Mesenchymal stem cell (in vitro differentiated cells and primary cell): ENCODE results near the gene FRMPD4.
A peak's percentile ranks its signal among the peaks of the same experiment; 100 is the strongest.

Source experiments
- DNase-seq: peaks from one replicate; pipeline ENCODE4 v3.0.0-alpha.2; 2013
- H2AFZ ChIP-seq: one replicate; pipeline ENCODE4 v1.6.1; 2013; ENCODE audit warnings: low read depth, mild to moderate bottlenecking, control low read depth, inconsistent platforms, low read length, moderate library complexity
- H2AK5ac ChIP-seq: 2 replicates; pipeline ENCODE4 v1.6.1; 2013; ENCODE audit warnings: low read length, moderate library complexity, mild to moderate bottlenecking, inconsistent platforms; ENCODE audit not compliant: severe bottlenecking
- H2BK120ac ChIP-seq: one replicate; pipeline ENCODE4 v1.6.1; 2013; ENCODE audit warnings: low read depth, mild to moderate bottlenecking, inconsistent platforms, low read length, moderate library complexity
- H2BK12ac ChIP-seq, 2 experiments: one replicate each; pipeline ENCODE4 v1.6.1; 2013; ENCODE audit warnings: inconsistent platforms in 2 of 2, low read length in 2 of 2, mild to moderate bottlenecking in 2 of 2, moderate library complexity in 2 of 2, control low read depth in 1 of 2
- H2BK15ac ChIP-seq: one replicate; pipeline ENCODE4 v1.6.1; 2013; ENCODE audit warnings: mild to moderate bottlenecking, low read depth, inconsistent platforms; ENCODE audit not compliant: poor library complexity, severe bottlenecking
- H2BK5ac ChIP-seq: 2 replicates; pipeline ENCODE4 v1.6.1; 2013; ENCODE audit warnings: low read depth, mild to moderate bottlenecking, low read length, control low read depth, inconsistent platforms; ENCODE audit not compliant: poor library complexity, severe bottlenecking
- H3K14ac ChIP-seq, 2 experiments: one replicate each; pipeline ENCODE4 v1.6.1; 2013; ENCODE audit warnings: inconsistent platforms in 2 of 2, low read length in 2 of 2, control low read depth in 1 of 2, mild to moderate bottlenecking in 1 of 2, moderate library complexity in 1 of 2
- H3K18ac ChIP-seq, 2 experiments: one replicate each; pipeline ENCODE4 v1.6.1; 2013; ENCODE audit warnings: inconsistent platforms in 2 of 2, low read length in 2 of 2, control low read depth in 1 of 2, low read depth in 1 of 2, mild to moderate bottlenecking in 1 of 2
- H3K23ac ChIP-seq, 2 experiments: one replicate each; pipeline ENCODE4 v1.6.1; 2013; ENCODE audit warnings: inconsistent platforms in 2 of 2, low read length in 2 of 2, mild to moderate bottlenecking in 2 of 2, moderate library complexity in 2 of 2, control low read depth in 1 of 2
- H3K27ac ChIP-seq: 2 replicates; pipeline ENCODE4 v1.5.1; 2013; ENCODE audit warnings: mild to moderate bottlenecking, moderate library complexity, low read length, control low read depth, inconsistent platforms; ENCODE audit not compliant: poor library complexity, severe bottlenecking
- H3K27me3 ChIP-seq, 2 experiments: 2 replicates each; pipeline versions ENCODE4 v1.6.1 to v1.7.0; 2013; ENCODE audit warnings: low read length in 2 of 2, mild to moderate bottlenecking in 2 of 2, moderate library complexity in 2 of 2, control low read depth in 1 of 2, inconsistent platforms in 1 of 2; ENCODE audit not compliant: control insufficient read depth in 1 of 2, insufficient read depth in 1 of 2
- H3K36me3 ChIP-seq, 2 experiments: 2 replicates each; pipeline versions ENCODE4 v1.6.1 to v1.7.0; 2013; ENCODE audit warnings: low read length in 2 of 2, control low read depth in 1 of 2, inconsistent platforms in 1 of 2, low read depth in 1 of 2, mild to moderate bottlenecking in 1 of 2; ENCODE audit not compliant: insufficient read depth in 2 of 2, control insufficient read depth in 1 of 2
- H3K4ac ChIP-seq, 2 experiments: one replicate each; pipeline ENCODE4 v1.6.1; 2013; ENCODE audit warnings: inconsistent platforms in 2 of 2, low read length in 2 of 2, mild to moderate bottlenecking in 2 of 2, moderate library complexity in 2 of 2, control low read depth in 1 of 2, low read depth in 1 of 2
- H3K4me1 ChIP-seq: 2 replicates; pipeline ENCODE4 v1.6.1; 2013; ENCODE audit warnings: low read depth, low read length, control low read depth; ENCODE audit not compliant: control insufficient read depth, insufficient read depth
- H3K4me2 ChIP-seq: 2 replicates; pipeline ENCODE4 v1.6.1; 2013; ENCODE audit warnings: low read length, mild to moderate bottlenecking, inconsistent platforms; ENCODE audit not compliant: poor library complexity, severe bottlenecking
- H3K4me3 ChIP-seq, 2 experiments: 2 replicates each; pipeline versions ENCODE4 v1.5.1 to v1.7.0; 2013; ENCODE audit warnings: low read length in 2 of 2, mild to moderate bottlenecking in 2 of 2, control low read depth in 1 of 2, low read depth in 1 of 2; ENCODE audit not compliant: insufficient read depth in 1 of 2
- H3K79me1 ChIP-seq: replicated peaks from 2 replicates; pipeline ENCODE4 v1.6.1; 2013; ENCODE audit warnings: mild to moderate bottlenecking, control low read depth, low read length, inconsistent platforms; ENCODE audit not compliant: poor library complexity, severe bottlenecking
- H3K9ac ChIP-seq: 2 replicates; pipeline ENCODE4 v1.7.0; 2013; ENCODE audit warnings: mild to moderate bottlenecking, low read length, moderate library complexity
- H3K9me3 ChIP-seq: 2 replicates; pipeline ENCODE4 v1.7.0; 2013; ENCODE audit warnings: mild to moderate bottlenecking, low read length; ENCODE audit not compliant: control insufficient read depth
- H4K8ac ChIP-seq: one replicate; pipeline ENCODE4 v1.6.1; 2013; ENCODE audit warnings: inconsistent platforms, mild to moderate bottlenecking, low read length, moderate library complexity
- H4K91ac ChIP-seq: one replicate; pipeline ENCODE4 v1.6.1; 2013; ENCODE audit warnings: mild to moderate bottlenecking, low read length, inconsistent platforms
- WGBS: methylation state at CpG from one replicate; pipeline ENCODE4 v1.1.7; 2013; ENCODE audit warnings: mixed read lengths; 5-methylcytosine and 5-hydroxymethylcytosine counted together

The FRMPD4 gene

DNA sequence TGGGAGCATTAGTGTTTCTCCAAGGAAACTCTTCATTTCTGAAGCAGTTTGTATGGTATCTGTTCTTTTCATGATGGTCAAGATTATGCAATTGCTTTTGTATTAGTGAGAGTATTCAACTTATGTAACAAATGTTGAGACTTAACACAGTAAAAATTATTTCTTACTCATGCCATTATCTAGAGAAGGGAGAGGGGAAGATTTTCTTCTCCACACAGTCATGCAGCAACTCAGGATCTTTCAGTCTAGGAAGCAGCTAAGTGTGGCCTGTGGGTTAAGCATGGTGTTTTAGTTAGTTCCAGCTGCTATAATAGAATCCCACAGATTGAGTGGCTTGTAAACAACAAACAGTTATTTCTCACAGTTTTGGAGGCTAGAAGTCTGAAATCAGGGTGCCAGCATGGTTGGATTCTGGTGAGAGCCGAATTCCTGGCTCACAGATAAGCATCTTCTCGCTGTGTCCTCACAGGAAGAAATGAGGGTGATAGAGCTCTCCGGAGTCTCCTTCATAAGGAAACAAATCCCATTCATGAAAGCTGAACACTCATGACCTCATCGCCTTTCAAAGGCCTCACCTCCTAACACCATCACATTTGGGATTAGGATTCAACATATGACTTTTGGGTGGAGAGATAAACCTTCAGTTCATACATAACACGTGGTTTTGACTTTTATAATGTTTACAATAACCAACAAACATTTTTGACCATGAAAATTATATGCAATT is 101.2 kb downstream of the FRMPD4 start:
- no peak overlapping the region for H2BK5ac ChIP-seq
- no CpG with 5 or more reads among the region's 5 CpGs for WGBS
- H3K4ac ChIP-seq, result no peak overlapping the region
- no peaks in the 10 kb centered on the region for H3K36me3 ChIP-seq
- H3K14ac ChIP-seq, result no peak overlapping the region
- H3K27ac ChIP-seq, result no peak overlapping the region
- DNase-seq, result no peak
- no peak overlapping the region for H2AK5ac ChIP-seq
- no peak overlapping the region for H3K4me3 ChIP-seq
- H3K9me3 ChIP-seq, result no peaks in the 10 kb centered on the region
- H3K4me2 ChIP-seq, result no peak overlapping the region
- H3K18ac ChIP-seq, result no peak overlapping the region
- no peak overlapping the region for H2BK12ac ChIP-seq
- H3K27me3 ChIP-seq, result no peaks in the 10 kb centered on the region
- no peaks in the 10 kb centered on the region for H3K4me1 ChIP-seq
- no peak overlapping the region for H2AFZ ChIP-seq
- no peak overlapping the region for H2BK120ac ChIP-seq
- no peak overlapping the region for H4K8ac ChIP-seq
- H3K79me1 ChIP-seq, result no peaks in the 10 kb centered on the region
- H3K23ac ChIP-seq, result no peak overlapping the region
- no peak overlapping the region for H3K9ac ChIP-seq
- no peak overlapping the region for H2BK15ac ChIP-seq
- no peak overlapping the region for H4K91ac ChIP-seq

DNA sequence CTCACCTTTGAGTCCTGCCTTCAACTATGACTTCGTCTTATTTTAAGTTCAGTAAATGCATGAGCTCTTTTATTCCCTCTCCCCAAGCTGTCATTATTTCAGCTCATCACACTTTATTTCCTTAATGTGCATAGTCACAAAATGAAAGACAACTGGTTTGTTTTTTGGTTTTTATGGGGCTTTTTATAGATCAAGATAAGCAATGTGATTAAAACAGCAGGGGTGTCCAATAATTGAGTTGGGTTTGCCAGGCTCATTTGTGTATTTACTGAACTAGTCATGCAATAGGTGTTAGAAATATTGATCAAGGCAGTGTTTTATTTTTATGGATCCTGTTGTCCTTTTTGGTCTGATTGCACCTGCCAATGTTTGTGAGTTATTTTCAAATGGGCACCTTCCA is 102.2 kb downstream of the FRMPD4 start:
- H2AFZ ChIP-seq, result no peak overlapping the region
- H3K23ac ChIP-seq, result no peak overlapping the region
- H3K36me3 ChIP-seq, result no peaks in the 10 kb centered on the region
- no peak overlapping the region for H3K14ac ChIP-seq
- no peak overlapping the region for H2BK15ac ChIP-seq
- H4K91ac ChIP-seq, result no peak overlapping the region
- H4K8ac ChIP-seq, result no peak overlapping the region
- no peak overlapping the region for H3K4ac ChIP-seq
- no peaks in the 10 kb centered on the region for H3K4me1 ChIP-seq
- no peak for DNase-seq
- H3K18ac ChIP-seq, result no peak overlapping the region
- H2BK5ac ChIP-seq, result no peak overlapping the region
- no peak overlapping the region for H3K9ac ChIP-seq
- H3K9me3 ChIP-seq, result no peaks in the 10 kb centered on the region
- H3K27me3 ChIP-seq, result no peaks in the 10 kb centered on the region
- WGBS, result 86% methylated on average over 1 of the region's 1 CpG
- H3K79me1 ChIP-seq, result no peaks in the 10 kb centered on the region
- H3K27ac ChIP-seq, result no peak overlapping the region
- H2AK5ac ChIP-seq, result no peak overlapping the region
- no peak overlapping the region for H3K4me2 ChIP-seq
- no peak overlapping the region for H2BK12ac ChIP-seq
- H2BK120ac ChIP-seq, result no peak overlapping the region
- no peak overlapping the region for H3K4me3 ChIP-seq

DNA sequence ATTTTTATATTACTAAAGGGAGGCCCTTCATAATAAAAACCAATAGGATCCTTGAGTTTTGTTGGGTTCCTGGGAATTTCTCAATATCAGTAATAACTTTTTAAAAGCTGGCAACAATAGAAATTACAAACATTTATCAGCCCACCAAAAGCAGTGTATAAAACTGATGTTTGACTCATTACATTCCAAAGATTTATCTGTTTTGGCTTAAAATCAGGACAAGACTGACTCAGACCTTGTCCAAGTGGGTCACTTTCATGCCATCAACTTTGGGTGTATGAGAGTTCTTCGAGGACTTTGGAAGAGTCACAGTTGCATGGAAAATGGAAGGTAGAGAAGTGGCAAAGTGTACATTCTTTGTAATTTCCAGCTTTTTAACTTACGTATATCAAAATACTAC is 102.8 kb downstream of the FRMPD4 start:
- Histone ChIP-seq H3K36me3 (no peaks in the 10 kb centered on the region), H2BK15ac (no peak overlapping the region), H3K9me3 (no peaks in the 10 kb centered on the region), H3K4ac (no peak overlapping the region), H3K27me3 (no peaks in the 10 kb centered on the region), H2AK5ac (no peak overlapping the region), H3K18ac (no peak overlapping the region), H3K27ac (no peak overlapping the region), H2AFZ (no peak overlapping the region), H3K23ac (no peak overlapping the region), H3K79me1 (no peaks in the 10 kb centered on the region), H3K4me2 (no peak overlapping the region), H4K91ac (no peak overlapping the region), H3K4me3 (no peak overlapping the region), H4K8ac (no peak overlapping the region), H3K9ac (no peak overlapping the region), H2BK120ac (no peak overlapping the region), H2BK5ac (no peak overlapping the region), H3K14ac (no peak overlapping the region), H2BK12ac (no peak overlapping the region), H3K4me1 (no peaks in the 10 kb centered on the region)
- no CpG with 5 or more reads among the region's 2 CpGs for WGBS
- no peak for DNase-seq

DNA sequence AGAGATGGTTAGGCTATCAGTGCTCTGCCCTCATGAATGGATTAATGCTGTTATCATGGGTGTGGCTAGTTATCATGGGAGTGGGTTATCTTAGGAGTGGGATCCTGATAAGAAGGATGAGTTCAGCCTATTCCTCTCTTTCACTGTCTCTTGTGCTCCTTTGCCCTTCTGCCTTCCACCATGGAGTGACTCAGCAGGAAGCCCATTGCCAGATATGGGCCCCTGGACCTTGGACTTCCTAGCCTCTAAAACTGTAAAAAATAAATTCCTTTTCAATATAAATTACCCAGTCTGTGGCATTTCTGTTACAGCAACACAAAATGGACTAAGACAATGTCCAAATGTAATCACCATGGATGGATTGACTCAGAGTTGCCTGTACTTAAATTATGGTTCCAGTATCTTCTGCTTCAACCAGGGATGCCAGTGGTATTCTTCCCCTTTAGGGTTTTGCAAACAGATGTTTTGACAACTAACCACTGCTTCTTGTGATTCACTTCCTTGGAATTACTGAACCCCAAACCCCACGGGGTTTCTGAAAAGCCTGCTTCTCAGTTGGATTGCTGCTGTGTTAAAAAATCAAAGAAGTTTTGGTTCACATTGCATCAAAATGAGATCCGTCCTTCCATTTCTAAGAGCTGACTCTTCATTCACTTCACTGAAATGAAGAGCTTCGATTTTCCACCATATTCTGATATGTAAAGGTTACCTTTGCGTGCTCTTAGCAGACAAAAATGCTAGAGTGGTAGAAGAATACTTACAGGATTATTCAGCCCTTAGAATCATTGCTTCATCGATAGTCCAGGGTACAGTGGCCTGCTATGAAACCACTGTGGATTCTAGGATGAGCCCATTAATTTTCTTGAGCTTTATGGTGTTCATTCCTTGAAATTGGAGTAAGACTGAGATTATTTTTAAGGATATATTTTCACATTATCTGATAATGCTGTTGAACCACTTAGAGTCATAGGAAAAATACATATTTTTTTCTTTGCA is 107.7 kb downstream of the FRMPD4 start:
- H3K18ac ChIP-seq, result no peak overlapping the region
- no peak overlapping the region for H4K91ac ChIP-seq
- H3K79me1 ChIP-seq, result no peaks in the 10 kb centered on the region
- no peak overlapping the region for H2BK5ac ChIP-seq
- H3K27ac ChIP-seq, result peak overlapping the region; percentile 79
- H3K36me3 ChIP-seq, result no peaks in the 10 kb centered on the region
- no peak overlapping the region for H2AFZ ChIP-seq
- no peak overlapping the region for H2BK15ac ChIP-seq
- no peak overlapping the region for H2BK12ac ChIP-seq
- no peak overlapping the region for H2BK120ac ChIP-seq
- H3K4me1 ChIP-seq, result no peaks in the 10 kb centered on the region
- no peak overlapping the region for H3K23ac ChIP-seq
- peak overlapping the region; percentile 62 for H3K9ac ChIP-seq
- H3K4me2 ChIP-seq, result no peak overlapping the region
- no peaks in the 10 kb centered on the region for H3K27me3 ChIP-seq
- peak overlapping the region in 1 of 2 experiments; percentile 3 for H3K4me3 ChIP-seq
- H3K9me3 ChIP-seq, result no peaks in the 10 kb centered on the region
- peak; percentile 57 for DNase-seq
- H3K4ac ChIP-seq, result no peak overlapping the region
- no peak overlapping the region for H2AK5ac ChIP-seq
- H4K8ac ChIP-seq, result no peak overlapping the region
- no peak overlapping the region for H3K14ac ChIP-seq
- 29% methylated on average over 2 of the region's 5 CpGs for WGBS
